Activated CD8-positive, alpha-beta memory T cell treated with anti-CD3 and anti-CD28 coated beads, Interleukin-2, amount 50 U/mL, for 24 hours (primary cell): Measurements from ENCODE around the gene CDH18.
"Not testable (repeated sequence)": the region's sequence is repeated elsewhere in the genome, so short reads cannot be mapped to it uniquely, and the experiment has no call there.

Source experiments
- DNase-seq: peaks from one replicate; pipeline ENCODE4 v3.0.0-alpha.2; 2020; ENCODE audit errors: extremely low read depth

CDH18 gene

DNA sequence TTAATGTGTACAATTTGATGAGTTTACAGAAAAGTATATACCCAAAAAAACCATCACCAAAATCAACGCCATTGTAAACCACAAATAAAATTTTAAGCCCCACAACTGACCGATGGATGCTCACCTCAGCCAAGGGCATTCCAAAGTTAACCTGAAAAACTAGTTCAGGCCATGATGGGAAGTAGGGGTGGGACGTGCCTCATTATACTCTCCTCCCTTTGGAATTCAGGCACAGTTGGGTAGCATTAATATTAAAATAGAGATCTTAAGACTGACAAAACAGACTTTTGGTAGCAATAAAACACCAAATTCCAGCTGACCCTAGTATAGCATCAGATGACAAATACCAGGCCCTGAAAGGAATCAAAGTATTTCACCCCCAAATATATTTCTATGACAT lies 129.0 kb downstream of the CDH18 start:
- no peak for DNase-seq

GRCh38 chr5:19855931-19856330 lies 132.1 kb downstream of the CDH18 start:
- no peak for DNase-seq

DNA sequence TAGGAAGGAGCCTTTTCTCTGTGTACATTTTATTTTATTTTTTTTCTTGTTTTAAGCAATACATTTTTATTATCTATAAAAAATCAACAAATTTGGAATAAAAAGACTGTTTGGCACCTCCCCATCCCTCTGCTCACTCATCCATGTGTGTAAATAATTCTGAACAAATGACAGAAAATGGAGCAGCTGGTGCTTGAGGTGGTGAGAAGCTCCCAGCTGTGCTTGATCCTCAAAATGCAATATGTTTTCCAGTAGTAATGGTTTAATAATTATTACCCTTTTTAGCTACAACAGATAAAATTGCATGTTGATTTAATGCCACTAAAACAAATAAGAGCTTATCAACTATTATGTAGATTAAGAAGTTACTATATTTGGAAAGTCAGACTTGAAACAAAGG lies 132.5 kb downstream of the CDH18 start:
- no peak for DNase-seq

DNA sequence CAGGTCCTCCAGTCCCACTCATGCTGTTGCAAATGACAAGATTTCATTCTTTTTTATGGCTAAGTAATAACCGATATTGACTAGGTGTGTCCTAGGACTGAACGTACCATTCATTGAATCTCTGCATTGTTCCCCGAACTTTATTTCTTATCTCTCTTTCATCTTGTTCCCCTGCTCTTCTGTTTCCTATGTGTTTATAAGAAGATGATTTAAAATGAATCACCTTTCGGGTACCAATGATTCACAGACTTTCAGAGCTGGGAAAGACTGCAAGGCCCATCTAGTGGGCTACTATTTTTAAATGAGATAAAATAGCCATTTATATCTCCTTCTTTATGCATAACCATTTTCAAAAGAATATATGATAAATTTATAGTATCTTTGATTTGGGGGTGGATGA lies 133.0 kb downstream of the CDH18 start:
- DNase-seq = no peak

DNA sequence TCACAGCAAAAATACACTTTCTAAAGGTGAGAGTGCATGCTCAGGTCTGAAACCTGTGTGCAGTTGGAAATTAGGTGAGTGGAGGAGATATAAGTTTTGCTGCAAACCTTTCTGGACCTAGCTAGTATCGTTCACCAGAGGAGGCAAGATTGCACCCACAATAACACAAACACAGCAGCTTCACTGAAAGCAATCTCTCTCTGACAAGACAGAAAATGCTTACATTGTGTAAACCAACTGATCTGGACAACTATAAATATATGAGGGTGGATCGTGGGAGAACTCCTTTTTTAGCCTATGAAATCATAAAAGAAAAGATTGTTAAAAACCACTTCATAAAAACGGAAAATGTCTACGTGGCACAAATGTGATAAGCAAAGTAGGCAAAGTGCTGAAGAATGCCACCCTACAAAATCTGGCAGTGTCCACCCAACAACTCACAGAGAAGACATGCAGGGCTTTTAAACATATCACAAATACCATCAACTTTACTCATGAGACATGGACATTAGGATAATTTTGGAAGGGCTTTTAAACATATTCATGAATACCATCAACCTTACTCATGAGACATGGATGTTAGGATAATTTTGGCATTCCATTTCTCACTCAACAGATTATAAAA lies 134.3 kb downstream of the CDH18 start:
- no peak for DNase-seq

DNA sequence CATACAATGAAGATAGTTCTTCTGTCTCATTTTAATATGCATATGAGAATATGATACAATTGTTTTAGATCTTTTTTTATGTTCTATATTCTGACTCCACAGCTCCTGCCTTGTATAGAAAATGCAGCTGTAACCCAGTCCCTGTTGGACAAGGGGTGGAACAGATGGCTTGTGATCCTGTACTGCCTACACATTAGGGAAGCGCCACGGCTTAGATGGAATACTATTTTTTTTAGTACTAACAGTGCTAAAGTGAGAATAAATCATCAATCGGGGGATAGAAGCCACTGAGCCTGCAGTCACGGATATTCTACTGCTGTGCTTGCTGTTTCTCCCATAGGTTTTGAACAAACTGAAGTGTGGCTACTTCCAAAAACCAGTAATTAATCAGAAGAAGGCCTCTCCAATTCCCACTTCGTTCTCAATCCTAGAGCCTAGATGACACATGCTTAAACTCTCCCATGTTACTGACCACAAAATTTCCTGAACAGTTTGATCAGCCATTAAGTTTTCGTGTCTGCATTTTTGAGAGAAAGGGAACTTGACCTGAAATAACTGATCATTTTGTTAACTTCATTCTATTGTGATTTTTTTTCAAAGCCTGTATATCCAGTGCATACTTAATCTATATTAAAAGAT lies 150.3 kb downstream of the CDH18 start:
- no peak for DNase-seq

DNA sequence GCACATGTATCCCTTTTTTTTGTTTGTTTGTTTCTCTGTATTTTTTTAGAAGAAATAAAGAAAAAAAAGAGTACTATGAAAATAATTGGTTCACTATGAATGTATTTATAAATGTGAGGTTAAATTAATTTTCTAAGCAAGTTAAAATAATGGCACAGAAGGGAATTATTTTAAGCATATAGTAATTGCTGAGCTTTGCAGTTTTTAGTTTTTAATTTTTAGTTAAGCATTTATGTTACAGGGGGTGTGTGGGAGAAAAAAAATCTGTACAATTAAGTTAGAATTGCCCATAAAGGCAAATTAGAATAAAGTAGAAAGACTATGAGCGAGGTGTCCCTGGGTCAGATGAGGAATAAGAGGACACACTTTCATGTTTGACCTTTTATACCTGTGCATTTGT lies 152.6 kb downstream of the CDH18 start:
- no peak for DNase-seq

- DNase-seq = not testable (repeated sequence)
Measured at GRCh38 chr5:19812720-19813119, 175.3 kb downstream of the CDH18 start.

DNA sequence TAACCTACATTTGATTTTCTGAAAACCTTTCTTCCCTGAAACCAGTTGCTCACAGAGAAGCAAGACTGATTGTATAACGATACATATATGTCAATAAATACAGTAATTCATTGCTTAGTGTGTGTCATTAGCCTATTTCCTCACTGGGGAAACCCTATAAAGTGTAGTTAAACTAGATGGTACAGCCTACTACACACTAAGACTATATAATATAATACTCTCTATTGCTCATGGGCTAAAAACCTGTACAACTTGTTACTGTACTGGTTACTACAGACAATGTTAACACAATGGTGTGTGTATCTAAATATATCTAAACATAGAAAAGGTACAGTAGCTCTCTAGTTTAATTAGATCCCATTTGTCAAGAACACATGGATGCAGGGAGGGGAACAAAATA lies 181.2 kb downstream of the CDH18 start:
- DNase-seq = no peak

DNA sequence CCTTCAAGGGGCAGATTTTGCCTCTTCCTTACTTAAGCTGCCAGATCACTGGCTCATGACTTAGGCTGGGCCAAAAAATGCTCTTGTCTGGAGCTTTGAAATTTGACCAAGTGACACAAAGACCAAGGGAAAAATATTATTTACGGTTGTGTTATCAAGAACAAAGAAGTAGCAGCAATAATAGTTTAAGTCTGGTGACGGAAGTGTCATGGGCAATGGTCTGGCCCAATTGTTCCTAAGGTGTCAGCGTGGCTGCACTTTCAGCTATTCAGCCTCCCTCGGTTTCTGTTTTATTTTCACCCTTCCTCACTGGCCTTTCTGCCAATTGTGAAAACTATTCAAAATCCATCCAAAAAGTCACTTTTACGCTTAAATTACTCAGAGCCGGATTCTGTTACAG lies 185.3 kb downstream of the CDH18 start:
- DNase-seq = no peak

DNA sequence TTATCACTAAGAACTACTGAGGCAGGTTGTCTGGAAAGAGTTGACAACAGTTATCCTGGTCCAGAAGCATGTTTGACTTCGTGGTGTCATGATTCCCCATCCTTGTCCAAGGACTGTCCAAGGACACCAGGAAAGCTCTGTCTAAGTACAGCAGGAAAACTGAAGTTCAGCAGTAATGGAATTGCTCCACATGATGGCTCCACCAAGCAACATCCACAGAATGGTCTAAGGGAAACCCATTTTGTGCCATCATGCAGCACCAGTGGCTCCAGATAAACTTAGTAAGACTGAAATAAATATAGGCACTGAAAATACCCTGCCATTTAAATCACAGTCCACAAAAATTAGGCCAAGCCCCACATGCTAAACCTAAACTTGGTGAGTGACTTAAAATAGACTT lies 192.8 kb downstream of the CDH18 start:
- DNase-seq = no peak

DNA sequence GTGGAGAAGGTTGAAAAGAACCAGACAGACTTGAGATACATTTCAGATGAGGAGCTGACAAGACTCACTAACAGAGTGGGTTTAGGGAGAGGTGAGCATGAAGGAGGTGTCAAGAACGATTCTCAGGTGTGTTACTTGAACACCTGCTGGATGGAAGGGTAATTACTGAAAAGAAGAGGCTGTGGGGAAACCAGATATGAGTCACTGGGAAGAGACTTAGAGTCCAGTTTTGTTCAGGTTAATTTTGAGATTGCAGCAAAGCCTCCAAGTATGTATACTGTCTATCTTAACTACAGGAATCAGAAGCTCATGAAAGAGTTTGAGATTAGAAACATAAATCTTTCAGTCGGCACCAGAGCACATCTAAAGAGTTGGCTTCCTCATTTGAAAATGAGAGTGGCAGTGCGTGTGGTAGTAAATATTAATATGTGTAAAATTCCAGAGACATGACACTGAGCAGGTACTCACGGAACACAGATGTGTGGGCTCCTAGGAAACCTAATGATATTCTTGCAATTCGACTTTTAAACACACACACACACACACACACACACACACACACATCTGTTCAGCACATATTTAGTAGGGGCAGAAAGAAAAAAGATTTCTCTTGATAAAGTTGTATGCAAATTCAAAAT lies 197.1 kb downstream of the CDH18 start:
- no peak for DNase-seq

- DNase-seq = no peak
Measured at GRCh38 chr5:19782566-19782965, 205.4 kb downstream of the CDH18 start.

DNA sequence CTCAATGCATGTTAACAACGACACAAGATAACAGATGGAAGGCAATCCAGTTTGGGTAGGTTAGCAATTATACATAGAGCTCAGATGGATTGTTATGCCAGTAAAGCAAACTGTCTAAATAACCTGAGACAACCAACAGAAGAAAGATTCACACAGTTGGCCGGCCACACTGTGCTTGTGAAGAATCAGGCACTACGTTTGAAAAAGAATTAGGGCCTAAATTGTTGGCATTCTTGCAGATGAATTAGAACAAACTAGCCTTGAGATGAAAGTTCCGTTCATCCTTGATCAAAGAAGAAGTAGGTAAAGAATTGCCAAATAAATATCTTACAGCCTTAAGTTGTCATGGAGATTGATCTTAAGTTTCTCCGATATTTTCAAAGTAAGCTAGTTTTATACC lies 210.6 kb downstream of the CDH18 start:
- DNase-seq = no peak

DNA sequence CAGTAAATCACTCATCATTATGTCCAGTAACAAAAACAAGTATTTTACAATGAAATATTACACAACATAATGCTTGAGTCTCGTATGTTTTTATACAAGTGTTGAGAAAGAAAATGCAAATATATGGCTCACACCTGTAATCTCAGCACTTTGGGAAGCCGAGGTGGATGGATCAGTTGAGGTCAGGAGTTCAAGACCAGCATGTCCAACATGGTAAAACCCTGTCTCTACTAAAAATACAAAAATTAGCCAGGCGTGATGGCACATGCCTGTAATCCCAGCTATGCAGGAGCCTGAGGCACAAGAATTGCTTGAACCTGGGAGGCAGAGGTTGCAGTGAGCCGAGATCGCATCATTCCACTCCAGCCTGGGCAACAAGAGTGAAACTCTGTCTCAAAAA lies 211.1 kb downstream of the CDH18 start:
- not testable (repeated sequence) for DNase-seq

GRCh38 chr5:19771174-19771835 lies 216.7 kb downstream of the CDH18 start:
- no peak for DNase-seq

GRCh38 chr5:19770396-19770795 lies 217.6 kb downstream of the CDH18 start:
- DNase-seq = no peak

GRCh38 chr5:19767987-19768386 lies 220.0 kb downstream of the CDH18 start:
- DNase-seq = no peak

DNA sequence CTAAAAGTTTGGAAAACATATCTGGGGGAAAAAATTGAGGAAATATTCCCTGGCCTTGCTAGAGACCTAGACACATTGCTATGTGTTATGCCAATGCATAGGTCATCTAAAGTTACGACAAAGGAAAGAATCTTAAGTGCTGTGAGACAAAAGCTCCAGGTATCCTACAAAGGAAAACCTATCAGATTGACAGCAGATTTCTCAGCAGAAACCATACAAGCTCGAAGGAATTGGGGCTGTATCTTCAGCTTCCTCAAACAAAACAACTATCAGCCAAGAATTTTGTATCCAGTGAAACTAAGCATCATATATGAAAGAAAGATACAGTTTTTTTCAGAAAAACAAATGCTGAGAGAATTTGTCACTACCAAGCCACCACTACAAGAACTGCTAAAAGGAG lies 234.4 kb downstream of the CDH18 start:
- DNase-seq = no peak

GRCh38 chr5:19751326-19751725 lies 236.7 kb downstream of the CDH18 start:
- no peak for DNase-seq

GRCh38 chr5:19745247-19745646 lies 242.8 kb downstream of the CDH18 start:
- no peak for DNase-seq

DNA sequence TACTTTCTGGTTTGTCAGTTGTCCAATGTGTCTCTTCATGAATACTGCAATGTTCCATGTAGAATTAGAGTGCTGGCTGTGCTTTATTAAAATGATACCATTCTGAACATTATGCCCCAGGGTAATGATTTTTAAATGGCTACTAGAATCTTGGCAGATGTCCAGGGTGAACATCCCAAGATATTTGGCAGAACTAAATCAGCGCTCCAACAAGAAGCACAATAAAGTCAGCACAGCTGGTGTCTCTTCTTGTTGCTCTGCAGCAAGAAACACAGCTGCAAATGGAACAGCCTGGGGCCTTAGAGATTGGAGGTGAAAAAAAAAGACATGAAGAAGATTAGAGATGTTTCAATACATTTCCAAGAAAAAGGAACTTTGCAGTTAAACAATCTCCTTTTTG lies 248.3 kb downstream of the CDH18 start:
- no peak for DNase-seq

DNA sequence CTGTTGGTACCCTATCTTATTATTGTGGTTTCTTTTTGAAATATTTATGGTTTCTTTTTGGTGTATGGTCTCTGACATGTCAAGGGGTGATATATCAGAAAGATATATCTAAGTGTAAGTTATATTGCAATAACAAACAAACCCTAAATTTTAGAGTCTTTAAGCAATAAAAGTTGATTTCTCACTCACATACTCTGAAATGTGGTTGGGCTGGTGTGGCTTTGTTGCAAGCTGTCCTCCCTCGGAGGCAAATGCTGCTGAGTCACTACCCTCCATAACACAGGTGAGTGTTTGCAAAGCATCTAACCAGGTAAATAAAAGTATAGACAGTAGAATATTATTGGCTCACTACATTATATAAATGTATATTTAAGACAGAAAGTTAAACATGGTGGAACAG lies 253.2 kb downstream of the CDH18 start:
- DNase-seq = no peak
